Small intestine (tissue), 7 donors: ENCODE measurements around the gene PTPRU. TPM values are rescaled to one million over a fixed set of nuclear protein-coding genes. Genes with fewer than 3 reads are reported as not detected.

ENCODE experiments used
- DNase-seq, 2 donors: peaks; one replicate each; pipeline versions ENCODE4 v3.0.0 to v3.0.0-alpha.2; 2013
- FAIRE-seq: peaks from 2 replicates; lab custom pipeline; 2012; peaks lifted over from hg19 to GRCh38; lab: Jason Lieb, UNC
- H3K27ac ChIP-seq, 3 donors: one replicate each; pipeline ENCODE4 v1.5.1; 2013; ENCODE audit warnings: low read length in 2 of 3, mild to moderate bottlenecking in 2 of 3, control low read depth in 1 of 3, inconsistent platforms in 1 of 3, low read depth in 1 of 3, moderate library complexity in 1 of 3
- H3K27me3 ChIP-seq, 3 donors: one replicate each; pipeline ENCODE4 v1.6.1; 2013; ENCODE audit warnings: low read length in 3 of 3, inconsistent platforms in 1 of 3; ENCODE audit not compliant: control insufficient read depth in 3 of 3, insufficient read depth in 3 of 3
- H3K36me3 ChIP-seq, 3 donors: one replicate each; pipeline ENCODE4 v1.6.1; 2013; ENCODE audit warnings: low read length in 3 of 3, inconsistent platforms in 1 of 3, low read depth in 1 of 3, mild to moderate bottlenecking in 1 of 3, moderate library complexity in 1 of 3; ENCODE audit not compliant: control insufficient read depth in 3 of 3, insufficient read depth in 2 of 3
- H3K4me1 ChIP-seq, 3 donors: one replicate each; pipeline ENCODE4 v1.6.1; 2013; ENCODE audit warnings: low read length in 2 of 3, inconsistent platforms in 1 of 3, low read depth in 1 of 3, mild to moderate bottlenecking in 1 of 3, moderate library complexity in 1 of 3; ENCODE audit not compliant: control insufficient read depth in 3 of 3, insufficient read depth in 2 of 3
- H3K4me3 ChIP-seq, 3 donors: one replicate each; pipeline ENCODE4 v1.5.1; 2013; ENCODE audit warnings: low read length in 3 of 3, control low read depth in 1 of 3, inconsistent platforms in 1 of 3, low read depth in 1 of 3, mild to moderate bottlenecking in 1 of 3, moderate library complexity in 1 of 3
- H3K9me3 ChIP-seq, 2 donors: one replicate each; pipeline ENCODE4 v1.6.1; 2013; ENCODE audit warnings: low read depth in 1 of 2, low read length in 1 of 2; ENCODE audit not compliant: control insufficient read depth in 2 of 2, insufficient read depth in 1 of 2
- whole genome bisulfite sequencing, 3 donors: extraction: QIAGEN DNeasy Blood & Tissue Kit; methylation state at CpG; one replicate each; pipeline ENCODE4 v1.1.7; 2013; 5-methylcytosine and 5-hydroxymethylcytosine counted together
- polyA plus RNA-seq, 4 donors: library from polyadenylated mRNA; stranded (reverse) in 3 of 4; unstranded in 1 of 4; fragments of 200-250 nt in 3 of 4; fragments of 120-200 nt in 1 of 4; gene quantifications; one replicate each; pipeline versions ENCODE4 v1.2.1 to v1.2.3, GENCODE V29; 2013
- donor health status: healthy with polysubstance abuse.
- donor health status: control.
- donor health status: control.
- donor health status: Bipolar disorder and iron deficiency.
- donor health status: healthy.

Gene PTPRU
- polyA plus RNA-seq, 4 donors = 0.27 to 44.5 (median 4.3) TPM; not detected in 1

GRCh38 chr1:29342351-29342750 is 106.0 kb downstream of the PTPRU start:
- Histone ChIP-seq H3K9me3 (no peaks in the 10 kb centered on the region), H3K36me3 (no peaks in the 10 kb centered on the region), H3K27ac (no peak overlapping the region), H3K27me3 (peaks cover 0 to 4% (median 0%) of the 10 kb centered on the region in 3 donors), H3K4me3 (no peak overlapping the region), H3K4me1 (no peaks in the 10 kb centered on the region)
- WGBS, 3 donors = 70 to 81% (median 73%) methylated on average over 7 of the region's 7 CpGs
- FAIRE-seq (no peak), DNase-seq (no peak)

GRCh38 chr1:29342983-29343382 is 106.7 kb downstream of the PTPRU start:
- H3K27me3 ChIP-seq = peaks cover 0 to 4% (median 0%) of the 10 kb centered on the region in 3 donors
- no peak overlapping the region for H3K27ac ChIP-seq
- H3K36me3 ChIP-seq = no peaks in the 10 kb centered on the region
- no peaks in the 10 kb centered on the region for H3K9me3 ChIP-seq
- FAIRE-seq (no peak), DNase-seq (no peak)
- no peaks in the 10 kb centered on the region for H3K4me1 ChIP-seq
- 36 to 60% (median 36%) methylated on average over 2 of the region's 2 CpGs for WGBS, 3 donors
- H3K4me3 ChIP-seq = no peak overlapping the region

GRCh38 chr1:29343476-29343875 is 107.2 kb downstream of the PTPRU start:
- no peaks in the 10 kb centered on the region for H3K4me1 ChIP-seq
- no peak overlapping the region for H3K4me3 ChIP-seq
- FAIRE-seq = no peak
- no peak overlapping the region for H3K27ac ChIP-seq
- H3K36me3 ChIP-seq = no peaks in the 10 kb centered on the region
- WGBS, 3 donors = 64 to 72% (median 68%) methylated on average over 4 of the region's 4 CpGs
- peaks cover 0 to 4% (median 0%) of the 10 kb centered on the region in 3 donors for H3K27me3 ChIP-seq
- DNase-seq = no peak
- no peaks in the 10 kb centered on the region for H3K9me3 ChIP-seq

- Histone ChIP-seq H3K4me1 (no peaks in the 10 kb centered on the region), H3K4me3 (no peak overlapping the region), H3K36me3 (no peaks in the 10 kb centered on the region), H3K27ac (no peak overlapping the region), H3K27me3 (peaks cover 0 to 4% (median 0%) of the 10 kb centered on the region in 3 donors), H3K9me3 (no peaks in the 10 kb centered on the region)
- FAIRE-seq (no peak), DNase-seq (no peak)
- WGBS, 3 donors = 63 to 78% (median 76%) methylated on average over 10 of the region's 10 CpGs
Measured at GRCh38 chr1:29343908-29344307, 107.6 kb downstream of the PTPRU start.

GRCh38 chr1:29344336-29344735 is 108.0 kb downstream of the PTPRU start:
- no peaks in the 10 kb centered on the region for H3K4me1 ChIP-seq
- no peaks in the 10 kb centered on the region for H3K9me3 ChIP-seq
- FAIRE-seq (no peak), DNase-seq (no peak)
- no peaks in the 10 kb centered on the region for H3K36me3 ChIP-seq
- no peak overlapping the region for H3K4me3 ChIP-seq
- WGBS, 3 donors = 41 to 66% (median 53%) methylated on average over 9 of the region's 9 CpGs
- H3K27me3 ChIP-seq = peaks cover 0 to 4% (median 0%) of the 10 kb centered on the region in 3 donors
- H3K27ac ChIP-seq = no peak overlapping the region

GRCh38 chr1:29346576-29346975 is 110.3 kb downstream of the PTPRU start:
- DNase-seq = no peak
- H3K36me3 ChIP-seq = no peaks in the 10 kb centered on the region
- H3K27me3 ChIP-seq = peaks cover 0 to 4% (median 2%) of the 10 kb centered on the region in 3 donors
- WGBS, 3 donors = 83 to 90% (median 88%) methylated on average over 2 of the region's 2 CpGs
- no peak for FAIRE-seq
- H3K9me3 ChIP-seq = no peaks in the 10 kb centered on the region
- no peaks in the 10 kb centered on the region for H3K4me1 ChIP-seq
- no peak overlapping the region for H3K27ac ChIP-seq
- no peak overlapping the region for H3K4me3 ChIP-seq

GRCh38 chr1:29349871-29350491 is 113.7 kb downstream of the PTPRU start:
- 74 to 84% (median 76%) methylated on average over 23 of the region's 23 CpGs for WGBS, 3 donors
- no peaks in the 10 kb centered on the region for H3K9me3 ChIP-seq
- DNase-seq = no peak
- FAIRE-seq = no peak
- no peak overlapping the region for H3K27ac ChIP-seq
- no peaks in the 10 kb centered on the region for H3K36me3 ChIP-seq
- peaks cover 0 to 2% (median 1%) of the 10 kb centered on the region in 3 donors for H3K27me3 ChIP-seq
- no peak overlapping the region for H3K4me3 ChIP-seq
- H3K4me1 ChIP-seq = no peaks in the 10 kb centered on the region

GRCh38 chr1:29352719-29353420 is 116.5 kb downstream of the PTPRU start:
- no peak for DNase-seq
- Histone ChIP-seq H3K9me3 (no peaks in the 10 kb centered on the region), H3K27ac (no peak overlapping the region), H3K27me3 (peaks cover 0 to 2% (median 0%) of the 10 kb centered on the region in 3 donors), H3K4me1 (no peaks in the 10 kb centered on the region), H3K36me3 (no peaks in the 10 kb centered on the region), H3K4me3 (no peak overlapping the region)
- FAIRE-seq = no peak
- WGBS, 3 donors = 72 to 85% (median 79%) methylated on average over 4 of the region's 4 CpGs
